Retinal pigment epithelial cell (primary cell): ENCODE measurements around the gene CNGA3.

Source experiments
- DNase-seq: peaks from one replicate; pipeline ENCODE4 v3.0.0-alpha.2; 2010; ENCODE audit warnings: low read depth
- H3K4me3 ChIP-seq: 2 replicates; pipeline ENCODE4 v1.5.1; 2011; ENCODE audit warnings: mild to moderate bottlenecking, low read length, control low read depth, moderate library complexity
- CTCF ChIP-seq: conservative IDR thresholded peaks from 2 replicates; pipeline ENCODE4 v1.5.1; 2011; ENCODE audit warnings: low read depth, low read length, control low read depth, inconsistent platforms

The CNGA3 gene

GRCh38 chr2:98308068-98308467 lies 38.2 kb upstream of the CNGA3 start:
- no peak overlapping the region for H3K4me3 ChIP-seq
- no peak for TF ChIP-seq CTCF
- DNase-seq, result no peak

GRCh38 chr2:98308532-98308931 lies 37.7 kb upstream of the CNGA3 start:
- no peak overlapping the region for H3K4me3 ChIP-seq
- DNase-seq, result no peak
- no peak for TF ChIP-seq CTCF

- no peak for TF ChIP-seq CTCF
- no peak overlapping the region for H3K4me3 ChIP-seq
- no peak for DNase-seq
Observed at GRCh38 chr2:98309580-98309979, 36.7 kb upstream of the CNGA3 start.

GRCh38 chr2:98310010-98310409 lies 36.2 kb upstream of the CNGA3 start:
- no peak overlapping the region for H3K4me3 ChIP-seq
- TF ChIP-seq CTCF, result no peak
- DNase-seq, result no peak

- no peak for TF ChIP-seq CTCF
- DNase-seq, result no peak
- H3K4me3 ChIP-seq, result no peak overlapping the region
Observed at GRCh38 chr2:98311090-98311489, 35.2 kb upstream of the CNGA3 start.

GRCh38 chr2:98311771-98312545 lies 34.3 kb upstream of the CNGA3 start:
- no peak for TF ChIP-seq CTCF
- H3K4me3 ChIP-seq, result no peak overlapping the region
- DNase-seq, result no peak

- no peak for TF ChIP-seq CTCF
- DNase-seq, result no peak
- no peak overlapping the region for H3K4me3 ChIP-seq
Observed at GRCh38 chr2:98313492-98314250, 32.6 kb upstream of the CNGA3 start.
